Measurements from ENCODE around the gene SBSN. TPM values are rescaled to one million over a fixed set of nuclear protein-coding genes. Genes with fewer than 3 reads are reported as not detected.

Gene SBSN
- total RNA-seq, 1 donor from 2014 or later = not detected

DNA sequence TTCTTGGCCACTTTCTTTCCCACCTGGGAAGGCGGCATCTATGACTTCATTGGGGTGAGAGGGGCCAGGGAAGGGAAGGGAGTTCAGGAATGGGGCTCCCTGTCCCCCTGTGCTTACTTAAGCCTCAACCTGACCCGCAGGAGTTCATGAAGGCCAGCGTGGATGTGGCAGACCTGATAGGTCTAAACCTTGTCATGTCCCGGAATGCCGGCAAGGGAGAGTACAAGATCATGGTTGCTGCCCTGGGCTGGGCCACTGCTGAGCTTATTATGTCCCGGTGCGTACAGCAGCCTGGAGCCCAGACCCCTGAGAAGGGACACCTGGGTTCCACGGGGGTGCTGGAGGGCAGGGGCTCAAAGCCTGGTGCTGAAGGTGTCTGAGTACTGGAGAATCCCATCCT, 18.4 kb upstream of the SBSN start:
- H3K4me1 ChIP-seq = peaks cover 35% of the 10 kb centered on the region
- H3K4me3 ChIP-seq = peak overlapping the region; percentile 84
- intact Hi-C loops (cut with micrococcal nuclease) = no loop called here
- no peaks in the 10 kb centered on the region for H3K9me3 ChIP-seq (replicated peaks)
- TF ChIP-seq, protein P1, sequence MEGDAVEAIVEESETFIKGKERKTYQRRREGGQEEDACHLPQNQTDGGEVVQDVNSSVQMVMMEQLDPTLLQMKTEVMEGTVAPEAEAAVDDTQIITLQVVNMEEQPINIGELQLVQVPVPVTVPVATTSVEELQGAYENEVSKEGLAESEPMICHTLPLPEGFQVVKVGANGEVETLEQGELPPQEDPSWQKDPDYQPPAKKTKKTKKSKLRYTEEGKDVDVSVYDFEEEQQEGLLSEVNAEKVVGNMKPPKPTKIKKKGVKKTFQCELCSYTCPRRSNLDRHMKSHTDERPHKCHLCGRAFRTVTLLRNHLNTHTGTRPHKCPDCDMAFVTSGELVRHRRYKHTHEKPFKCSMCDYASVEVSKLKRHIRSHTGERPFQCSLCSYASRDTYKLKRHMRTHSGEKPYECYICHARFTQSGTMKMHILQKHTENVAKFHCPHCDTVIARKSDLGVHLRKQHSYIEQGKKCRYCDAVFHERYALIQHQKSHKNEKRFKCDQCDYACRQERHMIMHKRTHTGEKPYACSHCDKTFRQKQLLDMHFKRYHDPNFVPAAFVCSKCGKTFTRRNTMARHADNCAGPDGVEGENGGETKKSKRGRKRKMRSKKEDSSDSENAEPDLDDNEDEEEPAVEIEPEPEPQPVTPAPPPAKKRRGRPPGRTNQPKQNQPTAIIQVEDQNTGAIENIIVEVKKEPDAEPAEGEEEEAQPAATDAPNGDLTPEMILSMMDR (IDR thresholded peaks at IDR 0.05; ENCODE audit: borderline replicate concordance) = no peak
- peaks cover 12% of the 10 kb centered on the region for H3K36me3 ChIP-seq
- H3K27ac ChIP-seq (replicated peaks) = no peak overlapping the region
- no peaks in the 10 kb centered on the region for H3K27me3 ChIP-seq (ENCODE audit: low read depth)
- DNase-seq = no peak

- H3K27ac ChIP-seq (replicated peaks) = peak overlapping the region; percentile 88
Measured at GRCh38 chr19:35545855-35546381, 17.8 kb upstream of the SBSN start.

DNA sequence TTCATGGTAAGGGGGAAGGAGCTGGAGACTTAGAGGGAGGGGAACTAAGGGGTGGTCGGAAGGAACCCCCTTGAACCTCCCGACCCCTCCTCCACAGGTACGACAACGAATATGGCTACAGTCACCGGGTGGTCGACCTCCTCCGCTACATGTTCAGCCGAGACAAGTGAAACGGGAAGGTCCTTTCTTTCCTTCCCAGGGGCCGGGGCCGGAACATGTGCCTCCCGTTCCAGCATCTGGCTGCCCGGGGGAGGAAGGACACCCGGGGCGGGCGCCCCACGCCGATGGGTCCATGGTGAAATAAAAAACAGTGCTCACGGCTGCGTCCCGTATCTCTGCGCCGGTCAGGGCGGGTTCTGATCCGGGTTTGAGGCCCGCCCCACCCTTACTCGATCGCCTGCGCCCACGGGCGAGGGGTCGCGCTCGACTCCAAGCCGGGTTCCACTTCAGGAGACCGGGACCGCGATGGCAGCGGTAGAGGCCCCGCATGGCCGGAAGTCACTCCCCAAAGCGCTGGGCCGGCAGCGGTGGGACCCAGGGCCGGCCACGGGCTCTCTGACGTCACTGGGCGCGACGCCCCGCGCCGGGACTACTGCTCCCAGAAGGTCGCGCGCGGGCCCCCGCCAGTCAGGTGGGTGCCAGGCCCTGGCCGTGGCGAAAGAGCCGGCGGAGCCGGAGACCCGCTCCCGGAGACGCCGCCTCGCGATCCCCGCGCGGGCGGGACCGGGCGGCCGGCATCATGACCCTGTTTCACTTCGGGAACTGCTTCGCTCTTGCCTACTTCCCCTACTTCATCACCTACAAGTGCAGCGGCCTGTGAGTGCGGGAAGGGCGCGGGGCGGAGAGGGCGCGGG, 17.1 kb upstream of the SBSN start, which contains the start of gene TMEM147:
TMEM147 (plus strand) TSS at position 626 of the 854 bp plus-strand sequence; CDS start at position 740, 114 bp downstream.
- Histone ChIP-seq H3K4me3 (peak within 1 kb of the TSS; percentile 84), H3K4me1 (peaks cover 35% of the 10 kb centered on the region), H3K36me3 (peaks cover 12% of the 10 kb centered on the region), H3K9me3 (replicated peaks) (no peaks in the 10 kb centered on the region), H3K27me3 (ENCODE audit: low read depth) (no peaks in the 10 kb centered on the region), H3K27ac (replicated peaks) (peak within 1 kb of the TSS; percentile 88)
- intact Hi-C loops (cut with micrococcal nuclease) = no loop called here
- TF ChIP-seq, protein P1 (IDR thresholded peaks at IDR 0.05; ENCODE audit: borderline replicate concordance) = no peak
- peak; percentile 94 for DNase-seq

More at GRCh38 chr19:35545855-35546381, 17.8 kb upstream of the SBSN start:
- TF ChIP-seq, protein P1 (IDR thresholded peaks at IDR 0.05; ENCODE audit: borderline replicate concordance) = no peak
- peak overlapping the region; percentile 84 for H3K4me3 ChIP-seq
- intact Hi-C loops (cut with micrococcal nuclease) = no loop called here
- no peaks in the 10 kb centered on the region for H3K9me3 ChIP-seq (replicated peaks)
- peak; percentile 37 for DNase-seq
- H3K4me1 ChIP-seq = peaks cover 35% of the 10 kb centered on the region
- H3K36me3 ChIP-seq = peaks cover 12% of the 10 kb centered on the region
- H3K27me3 ChIP-seq (ENCODE audit: low read depth) = no peaks in the 10 kb centered on the region

- DNase-seq = no peak
- Histone ChIP-seq H3K4me3 (peak overlapping the region; percentile 84), H3K27me3 (ENCODE audit: low read depth) (no peaks in the 10 kb centered on the region), H3K36me3 (peaks cover 12% of the 10 kb centered on the region), H3K9me3 (replicated peaks) (no peaks in the 10 kb centered on the region), H3K27ac (replicated peaks) (peak overlapping the region; percentile 88), H3K4me1 (peaks cover 35% of the 10 kb centered on the region)
- TF ChIP-seq, protein P1 (IDR thresholded peaks at IDR 0.05; ENCODE audit: borderline replicate concordance) = no peak
- intact Hi-C loops (cut with micrococcal nuclease) = no loop called here
Measured at GRCh38 chr19:35544110-35544802, 16.1 kb upstream of the SBSN start.

DNA sequence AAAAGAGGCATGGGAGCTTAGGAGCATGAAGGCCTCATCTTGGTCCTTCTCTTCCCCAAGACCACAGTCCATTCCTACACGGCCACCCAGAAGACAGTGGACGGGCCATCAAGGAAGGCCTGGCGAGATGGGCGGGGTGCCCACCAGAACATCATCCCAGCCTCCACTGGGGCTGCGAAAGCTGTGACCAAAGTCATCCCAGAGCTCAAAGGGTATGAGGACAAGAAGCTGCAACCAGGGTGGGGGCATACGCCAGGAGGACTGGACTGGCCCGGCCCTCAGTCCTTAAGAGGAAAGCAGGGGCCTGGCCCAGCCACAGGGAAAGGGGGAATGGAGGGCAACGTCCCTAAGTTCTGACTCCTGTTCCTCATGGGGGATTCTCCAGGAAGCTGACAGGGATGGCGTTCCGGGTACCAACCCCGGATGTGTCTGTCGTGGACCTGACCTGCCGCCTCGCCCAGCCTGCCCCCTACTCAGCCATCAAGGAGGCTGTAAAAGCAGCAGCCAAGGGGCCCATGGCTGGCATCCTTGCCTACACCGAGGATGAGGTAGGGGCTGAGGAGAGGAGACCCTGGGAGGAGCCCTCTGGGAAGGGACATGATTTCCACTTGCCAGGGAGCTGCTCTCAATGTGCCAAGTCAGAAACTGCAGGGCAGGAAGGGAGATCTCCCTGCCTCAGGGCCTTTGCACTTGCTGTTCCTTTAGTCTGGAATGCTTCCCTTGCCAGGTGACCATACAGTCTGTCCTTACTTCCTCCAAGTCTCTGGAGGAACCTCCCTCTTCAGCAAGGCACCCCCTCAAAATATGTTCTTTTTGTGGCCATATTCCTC, 15.4 kb upstream of the SBSN start:
- TF ChIP-seq, protein P1 (IDR thresholded peaks at IDR 0.05; ENCODE audit: borderline replicate concordance) = no peak
- Histone ChIP-seq H3K27me3 (ENCODE audit: low read depth) (no peaks in the 10 kb centered on the region), H3K36me3 (peaks cover 12% of the 10 kb centered on the region), H3K9me3 (replicated peaks) (no peaks in the 10 kb centered on the region), H3K4me3 (no peak overlapping the region), H3K27ac (replicated peaks) (no peak overlapping the region), H3K4me1 (peaks cover 35% of the 10 kb centered on the region)
- intact Hi-C loops (cut with micrococcal nuclease) = no loop called here
- DNase-seq = no peak
